HG03064 (cell line): Measurements from ENCODE around the gene DENND1B.

ENCODE experiments used
- ATAC-seq: cut with Tn5 transposase; IDR thresholded peaks from one replicate; pipeline ENCODE4 v1.9.1; 2021; ENCODE audit warnings: low read depth; ENCODE audit not compliant: unreplicated experiment

DENND1B gene

DNA sequence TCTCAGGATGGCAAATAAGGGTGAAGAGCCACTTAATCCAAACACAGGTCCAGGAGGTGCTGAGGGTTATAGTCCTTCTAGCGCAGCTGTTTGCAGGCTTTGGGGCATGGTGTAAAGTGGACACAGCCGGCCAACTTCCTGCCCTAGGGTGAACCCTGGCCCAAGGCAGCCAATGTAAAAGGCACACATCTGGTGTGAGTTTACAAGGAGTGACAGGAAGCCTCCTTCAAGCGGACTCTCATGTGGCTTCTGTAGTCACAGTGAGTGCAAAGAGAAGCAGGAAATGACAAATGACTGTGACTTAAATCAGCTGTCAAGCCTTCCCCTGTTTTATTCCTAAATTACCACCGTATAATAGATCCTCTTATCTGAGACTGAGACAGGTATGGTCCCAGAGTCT lies 294.2 kb downstream of the DENND1B start:
- no peak for ATAC-seq

GRCh38 chr1:197480446-197480845 lies 294.8 kb downstream of the DENND1B start:
- no peak for ATAC-seq

DNA sequence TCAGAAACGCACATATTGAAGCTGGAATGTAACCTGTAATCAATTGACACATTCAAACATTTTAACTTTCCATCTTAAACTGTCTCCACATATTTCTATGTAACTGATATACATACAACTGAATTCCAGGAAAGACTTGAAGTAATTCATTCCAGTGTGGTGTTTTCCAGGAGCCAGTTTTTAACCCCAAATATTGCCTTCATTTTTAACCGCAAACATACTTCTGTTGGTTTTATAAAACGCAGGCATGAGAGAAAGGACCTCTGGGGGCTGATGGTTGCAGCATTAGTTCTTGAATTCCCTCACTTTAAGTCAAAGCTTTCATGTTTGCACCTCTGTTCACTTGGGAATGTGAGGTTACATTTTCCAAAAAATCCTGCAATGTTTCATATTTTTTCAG lies 303.1 kb downstream of the DENND1B start:
- no peak for ATAC-seq

DNA sequence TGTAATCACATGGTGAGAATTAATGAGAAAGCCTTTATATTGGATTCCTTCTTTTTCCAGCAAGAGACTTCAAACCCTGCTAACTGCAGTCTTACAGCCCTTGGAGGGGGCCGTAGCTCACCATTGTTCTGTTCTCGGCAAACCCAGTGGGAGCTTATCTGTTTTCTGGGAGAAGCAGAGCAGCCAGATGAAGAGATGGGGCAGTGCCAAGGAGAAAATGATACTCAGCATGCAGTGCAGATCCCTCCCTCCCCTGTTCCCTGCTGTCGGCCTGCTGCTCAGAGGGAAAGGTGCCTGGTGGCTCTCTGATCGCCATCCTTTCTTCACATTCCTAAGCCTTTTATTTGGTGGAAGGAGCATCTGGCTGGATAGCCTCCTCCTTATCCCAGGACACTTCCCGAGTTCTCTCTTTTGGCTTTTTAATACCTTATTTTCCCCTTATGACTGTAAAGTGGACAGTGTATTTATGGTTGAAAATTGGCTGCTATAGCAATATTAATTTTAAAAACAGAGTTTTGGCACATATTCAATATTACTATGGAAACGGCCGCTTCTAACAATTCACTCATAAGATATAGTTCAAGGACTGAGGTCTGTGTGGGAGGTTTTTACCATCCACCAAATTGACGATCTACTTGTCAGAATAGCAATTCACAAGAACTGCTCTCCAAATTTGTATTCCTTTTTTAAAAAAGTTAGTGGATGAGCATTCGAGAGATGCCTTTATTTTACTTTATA lies 303.9 kb downstream of the DENND1B start:
- no peak for ATAC-seq

- no peak for ATAC-seq
These were observed 304.9 kb downstream of the DENND1B start for GRCh38 chr1:197470330-197470729.

DNA sequence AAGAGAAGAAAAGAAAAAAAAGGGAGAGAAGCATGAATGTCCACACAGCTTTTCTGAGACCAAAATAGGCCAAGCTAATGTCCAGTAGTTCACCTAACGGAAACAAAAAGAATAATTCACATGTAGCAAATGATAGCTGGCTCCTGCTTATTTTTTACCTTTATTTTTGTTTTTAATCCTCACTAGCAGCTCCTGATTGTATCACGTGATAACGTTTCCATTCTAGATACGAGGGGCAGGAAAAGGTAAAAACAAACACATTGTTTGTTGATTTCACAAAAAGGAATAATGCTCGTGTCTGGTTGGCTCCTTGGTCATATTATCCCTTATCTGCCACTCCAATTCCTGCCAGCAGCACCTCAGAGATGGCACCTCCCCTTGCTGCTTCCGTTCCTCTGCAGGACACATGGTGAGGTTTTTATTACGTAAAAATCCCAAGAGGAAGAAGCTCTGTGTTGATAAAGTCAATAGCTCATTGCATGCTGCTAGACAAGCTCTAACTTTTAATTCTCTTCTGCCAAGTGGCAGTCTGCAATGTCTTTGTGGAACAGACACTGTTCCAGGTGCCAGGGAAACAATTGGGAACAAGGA lies 305.6 kb downstream of the DENND1B start:
- no peak for ATAC-seq

DNA sequence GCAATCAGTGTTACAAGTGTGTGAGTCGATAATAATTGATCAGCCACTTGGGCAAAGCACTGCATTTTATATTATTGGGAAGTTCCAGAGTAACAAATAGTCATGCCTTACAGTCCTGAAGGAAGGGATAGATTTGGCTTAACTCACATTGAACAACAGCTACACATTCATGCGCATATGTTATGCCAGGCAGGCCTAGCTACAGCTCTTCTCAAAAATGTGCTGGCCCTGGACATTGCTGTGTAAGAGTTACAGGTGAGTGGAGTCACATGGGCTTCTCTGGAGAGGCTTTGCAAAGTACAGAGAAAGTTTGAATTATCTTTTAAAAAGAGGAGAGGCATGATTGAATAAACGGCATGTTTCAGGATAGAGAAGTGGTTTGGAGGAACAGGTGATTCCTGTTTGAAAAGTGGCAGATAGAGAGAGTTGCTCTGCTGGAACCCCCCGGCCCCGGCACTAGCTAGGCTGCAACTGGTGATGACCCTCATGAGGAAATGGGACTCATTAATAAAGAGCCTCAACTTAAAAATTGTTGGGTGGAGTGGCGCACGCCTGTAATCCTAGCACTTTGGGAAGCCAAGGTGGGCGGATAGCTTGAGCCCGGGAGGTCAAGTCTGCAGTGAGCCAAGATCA lies 306.6 kb downstream of the DENND1B start:
- no peak for ATAC-seq

DNA sequence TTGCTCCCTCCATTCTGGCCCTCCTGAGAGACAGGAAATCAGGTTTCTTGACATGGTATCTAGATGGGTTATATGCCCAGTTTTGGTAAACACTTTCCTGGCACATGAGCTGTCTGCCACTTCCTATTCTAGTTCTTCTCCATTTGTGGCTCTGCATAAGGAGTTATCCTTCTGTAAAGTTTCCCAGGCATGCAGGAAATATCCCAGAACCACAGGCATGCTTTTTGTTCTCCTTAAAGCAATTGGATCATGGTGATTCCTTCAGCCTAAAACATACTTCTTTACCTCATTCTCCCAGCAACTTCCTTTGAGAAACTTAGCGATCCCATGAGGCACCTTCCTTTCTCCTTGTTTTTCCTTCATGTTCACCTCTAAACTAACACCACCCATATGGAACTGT lies 307.4 kb downstream of the DENND1B start:
- ATAC-seq, result no peak

GRCh38 chr1:197466813-197467212 lies 308.5 kb downstream of the DENND1B start:
- no peak for ATAC-seq

DNA sequence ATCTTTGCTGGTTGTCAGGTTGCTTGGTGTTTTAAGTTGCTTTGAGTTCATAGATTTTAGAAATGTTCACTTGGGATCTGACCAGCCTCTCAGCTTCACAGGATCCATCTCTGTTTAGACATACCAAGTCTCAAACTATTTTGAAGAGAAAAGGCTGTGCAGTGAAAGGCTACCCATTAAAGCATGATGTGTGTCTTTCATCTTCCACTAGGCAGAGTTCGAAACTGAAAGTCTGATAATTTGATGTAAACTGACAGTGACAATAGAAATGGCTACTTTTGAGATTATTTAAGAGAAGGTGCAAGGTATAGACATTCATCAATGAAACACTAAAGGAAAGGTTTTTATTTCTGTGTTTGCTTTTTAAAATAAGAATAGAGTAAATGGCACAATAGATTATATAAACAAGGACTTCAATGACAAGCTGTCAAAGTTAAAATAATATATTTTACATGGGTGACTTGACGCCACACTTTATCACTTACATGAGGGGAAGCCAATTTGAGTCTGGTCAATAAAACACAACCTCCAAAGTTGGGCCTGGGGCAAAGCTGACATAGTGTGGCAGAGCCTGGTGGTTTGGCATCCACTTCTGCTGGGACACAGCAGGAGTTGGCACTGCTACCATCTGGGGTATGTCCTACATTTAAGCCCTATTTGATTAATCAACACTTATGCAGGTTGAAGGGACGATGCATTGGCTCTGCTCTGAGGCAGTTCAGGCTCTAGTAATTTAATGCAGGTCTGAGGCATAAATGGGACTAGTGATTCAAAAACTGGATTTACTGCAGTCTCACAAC lies 309.6 kb downstream of the DENND1B start:
- no peak for ATAC-seq

DNA sequence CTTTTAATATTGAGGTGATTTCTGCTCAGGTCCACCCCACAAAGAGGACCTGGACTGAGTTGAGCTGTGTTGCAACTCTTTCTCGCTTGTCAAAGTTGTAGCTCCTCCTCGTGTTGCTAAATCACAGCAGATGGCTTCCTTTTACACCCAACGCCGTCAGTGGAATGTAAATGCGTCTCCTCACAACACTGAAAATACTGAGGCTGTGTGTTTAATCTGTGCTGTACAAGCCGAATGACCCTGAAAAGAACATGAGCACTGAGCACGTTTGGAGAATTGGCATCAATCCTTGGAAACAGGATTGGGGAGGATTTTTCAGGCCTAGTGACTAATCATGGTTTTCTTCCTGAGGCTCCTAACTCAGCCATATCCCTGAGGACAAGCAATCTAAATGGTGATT lies 311.2 kb downstream of the DENND1B start:
- no peak for ATAC-seq

- ATAC-seq, result no peak
These were observed 312.1 kb downstream of the DENND1B start for GRCh38 chr1:197463142-197463541.

GRCh38 chr1:197462539-197462938 lies 312.7 kb downstream of the DENND1B start:
- no peak for ATAC-seq
